HepG2 (cell line): Measurements from ENCODE around the gene HBS1L. TPM values are rescaled to one million over a fixed set of nuclear protein-coding genes. Genes with fewer than 3 reads are reported as not detected.

Experiments
- ATAC-seq: fragments of 200-7000 bp; cut with Tn5 transposase; 3 replicates; pipeline ENCODE4 v1.9.1; 2020; ENCODE audit warnings: mild to moderate bottlenecking, moderate library complexity
- BruUV-seq: library from RNA; stranded (reverse); fragments of 400-500 nt; replicated peaks from 2 replicates; lab custom pipeline; 2021; lab: Mats Ljungman, UMichigan
- CTCF ChIA-PET: fragments of 300-600 bp; formaldehyde crosslinking; extraction: SDS; loops from one replicate; lab custom pipeline; 2021; ENCODE audit warnings: low total read pairs, inconsistent platforms, low intra/inter-chr PET ratio; lab: Yijun Ruan, JAX
- POLR2A ChIA-PET: fragments of 350-600 bp; sonication (Branson Sonifier 250); formaldehyde crosslinking; loops from one replicate; lab custom pipeline; 2020; ENCODE audit warnings: antibody characterized with exemption, inconsistent platforms; lab: Yijun Ruan, JAX
- DNase-seq: peaks from one replicate; pipeline ENCODE4 v3.0.0-alpha.2; 2015; ENCODE audit warnings: low spot score
- FAIRE-seq: peaks from 3 replicates; lab custom pipeline; 2011; peaks lifted over from hg19 to GRCh38; lab: Jason Lieb, UNC
- H2AFZ ChIP-seq: one replicate; pipeline ENCODE4 v1.6.1; 2011; ENCODE audit warnings: low read length, inconsistent platforms
- H3K27ac ChIP-seq: fragments of 300-600 bp; 3 replicates; pipeline ENCODE4 v1.8.0; 2011; ENCODE audit warnings: mixed run types, mild to moderate bottlenecking, mixed read lengths, low read length, inconsistent platforms; ENCODE audit not compliant: insufficient read depth; ENCODE audit errors: extremely low read length
- H3K27me3 ChIP-seq, 2 experiments: fragments of 200-600 bp in 1 of 2; 2 replicates in 1 of 2; 3 replicates in 1 of 2; pipeline versions ENCODE4 v1.6.0 to v1.8.0; 2011; ENCODE audit warnings: low read length in 2 of 2, mild to moderate bottlenecking in 2 of 2, moderate library complexity in 2 of 2, inconsistent platforms in 1 of 2; ENCODE audit not compliant: insufficient read depth in 2 of 2, control insufficient read depth in 1 of 2
- H3K36me3 ChIP-seq, 2 experiments: fragments of 200-600 bp in 1 of 2; replicated peaks in 1 of 2; 2 replicates in 1 of 2; 3 replicates in 1 of 2; pipeline versions ENCODE4 v1.5.1 to v1.8.0; 2011; ENCODE audit warnings: low read length in 2 of 2, inconsistent platforms in 1 of 2; ENCODE audit not compliant: insufficient read depth in 2 of 2, control insufficient read depth in 1 of 2
- H3K4me1 ChIP-seq: 2 replicates; pipeline ENCODE4 v1.5.1; 2012; ENCODE audit warnings: low read length, inconsistent platforms; ENCODE audit not compliant: insufficient read depth
- H3K4me2 ChIP-seq: 2 replicates; pipeline ENCODE4 v1.6.0; 2011; ENCODE audit warnings: low read depth, low read length, inconsistent platforms
- H3K4me3 ChIP-seq, 3 experiments: fragments of 200-600 bp in 1 of 3; sonication (generic), shearing (Covaris generic) in 1 of 3; replicated peaks in 1 of 3; 2 replicates each; pipeline ENCODE4 v1.5.1; 2011 to 2016; ENCODE audit warnings: low read length in 3 of 3, inconsistent platforms in 2 of 3, low read depth in 2 of 3, mild to moderate bottlenecking in 2 of 3, control low read depth in 1 of 3, mixed read lengths in 1 of 3; ENCODE audit not compliant: insufficient read depth in 1 of 3
- H3K79me2 ChIP-seq: one replicate; pipeline ENCODE4 v1.6.1; 2011; ENCODE audit warnings: low read length, inconsistent platforms; ENCODE audit not compliant: insufficient read depth
- H3K9ac ChIP-seq: 2 replicates; pipeline ENCODE4 v1.6.0; 2011; ENCODE audit warnings: mild to moderate bottlenecking, low read depth, low read length, inconsistent platforms; ENCODE audit not compliant: insufficient read depth
- H3K9me3 ChIP-seq: 2 replicates; pipeline ENCODE4 v1.5.1; 2012; ENCODE audit warnings: mild to moderate bottlenecking, low read length
- H4K20me1 ChIP-seq: 2 replicates; pipeline ENCODE4 v1.6.0; 2011; ENCODE audit warnings: inconsistent platforms, mild to moderate bottlenecking, low read length, moderate library complexity; ENCODE audit not compliant: insufficient read depth
- ARID3A ChIP-seq: IDR thresholded peaks from 2 replicates; pipeline ENCODE4 v1.6.1; 2012; ENCODE audit warnings: low read depth, low read length, improper control_type of control experiment
- ATF4 ChIP-seq, 2 experiments: fragments of 450-650 bp in 1 of 2; sonication (generic) in 1 of 2; formaldehyde crosslinking; IDR thresholded peaks; 2 replicates each; pipeline versions ENCODE4 v1.5.0 to v1.8.0; 2020 to 2022; ENCODE audit warnings: mild to moderate bottlenecking in 1 of 2, missing genetic modification reagents in 1 of 2
- BRF2 ChIP-seq: sonication (generic); formaldehyde crosslinking; IDR thresholded peaks from 2 replicates; pipeline ENCODE4 v1.8.1; 2022; ENCODE audit warnings: mild to moderate bottlenecking, missing genetic modification reagents
- CEBPB ChIP-seq: IDR thresholded peaks from 2 replicates; pipeline ENCODE4 v1.6.1; 2011; ENCODE audit warnings: low read depth, low read length, improper control_type of control experiment, borderline replicate concordance
- FOXA3 ChIP-seq: IDR thresholded peaks from 2 replicates; pipeline ENCODE4 v1.6.1; 2016; ENCODE audit warnings: missing genetic modification reagents, missing compliant biosample characterization
- HCFC1 ChIP-seq: fragments of 150-350 bp; IDR thresholded peaks from 2 replicates; pipeline ENCODE4 v1.6.1; 2014; ENCODE audit warnings: low read depth, low read length
- HNRNPH1 ChIP-seq: fragments of 200-400 bp; formaldehyde crosslinking; optimal IDR thresholded peaks from 2 replicates; pipeline ENCODE3; 2017; ENCODE audit warnings: mild to moderate bottlenecking, low read depth, low read length
- NFYB ChIP-seq: sonication (generic); formaldehyde crosslinking; IDR thresholded peaks from 2 replicates; pipeline ENCODE4 v1.4.0; 2020; ENCODE audit warnings: missing genetic modification reagents
- TAF1 ChIP-seq: sonication (generic); formaldehyde crosslinking; IDR thresholded peaks from 2 replicates; pipeline ENCODE4 v1.4.0; 2020; ENCODE audit warnings: missing genetic modification reagents
- ZMYM2 ChIP-seq: sonication (generic); formaldehyde crosslinking; IDR thresholded peaks from 2 replicates; pipeline ENCODE4 v1.8.0; 2022; ENCODE audit warnings: mild to moderate bottlenecking, missing genetic modification reagents
- ZNF235 ChIP-seq: sonication (generic); formaldehyde crosslinking; IDR thresholded peaks from 2 replicates; pipeline ENCODE4 v1.8.1; 2023; ENCODE audit warnings: mild to moderate bottlenecking, missing genetic modification reagents, borderline replicate concordance
- ZNF274 ChIP-seq: sonication (generic); formaldehyde crosslinking; IDR thresholded peaks from 2 replicates; pipeline ENCODE4 v1.5.1; 2020; ENCODE audit warnings: mild to moderate bottlenecking, missing genetic modification reagents
- ZNF7 ChIP-seq: IDR thresholded peaks from 2 replicates; pipeline ENCODE4 v1.6.1; 2016; ENCODE audit warnings: missing biosample characterization, missing genetic modification reagents
- ZSCAN31 ChIP-seq: sonication (generic); formaldehyde crosslinking; IDR thresholded peaks from 2 replicates; pipeline ENCODE4 v1.5.0; 2020; ENCODE audit warnings: low read depth, mild to moderate bottlenecking, missing genetic modification reagents
- ZSCAN9 ChIP-seq: IDR thresholded peaks from 2 replicates; pipeline ENCODE4 v1.6.1; 2016; ENCODE audit warnings: borderline replicate concordance
- WGBS: methylation state at CpG from one replicate; pipeline ENCODE4 v1.1.6; 2017; ENCODE audit warnings: low lambda C conversion rate; 5-methylcytosine and 5-hydroxymethylcytosine counted together
- in situ Hi-C: cut with HindIII; loops from 2 replicates; pipeline ENCODE4 v1.10.0; 2017; ENCODE audit warnings: low pct_unique_long_range_greater_than_20kb; ENCODE audit not compliant: extremely low pct_ligation_motif_present
- intact Hi-C: fragments of 100-400 bp; cut with micrococcal nuclease; formaldehyde crosslinking; loops from one replicate; pipeline ENCODE4 v1.10.0; 2022; ENCODE audit not compliant: unreplicated experiment
- polyA plus RNA-seq, 8 experiments: library from polyadenylated mRNA; depleted of rRNA in 3 of 8; stranded (reverse) in 7 of 8; unstranded in 1 of 8; fragments of >200 nt; fragmentation: Illumina TruSeq in 4 of 8; extraction: Trizol in 4 of 8; gene quantifications; 2 replicates each; pipeline versions ENCODE4 v1.2.1 to v1.2.3, GENCODE V29; 2011 to 2016; ENCODE audit warnings: low read depth in 4 of 8, missing spikeins in 1 of 8, mixed read lengths in 1 of 8; ENCODE audit not compliant: insufficient read depth in 1 of 8
- total RNA-seq, 5 experiments: library from RNA; depleted of rRNA; stranded (reverse); fragments of >200 nt; fragmentation: Illumina TruSeq; extraction: Trizol; gene quantifications; 2 replicates each; pipeline ENCODE4 v1.2.3, GENCODE V29; 2016; ENCODE audit warnings: low read depth in 1 of 5

The HBS1L gene
- total and polyA plus RNA-seq, 2 of the 13 experiments (the other 11 are each of a cell fraction or from before 2014, with no cell fraction given): 44.1 to 138 TPM

GRCh38 chr6:134997133-134997995 is 57.3 kb downstream of the HBS1L start:
- ChIA-PET CTCF (no interaction called here), POLR2A (no interaction called here)
- TF ChIP-seq HNRNPH1 (no peak), ZNF274 (CRISPR knock-in tag) (no peak), FOXA3 (CRISPR knock-in tag) (no peak), ZMYM2 (CRISPR knock-in tag) (no peak)
- no peak overlapping the region for H3K9ac ChIP-seq
- WGBS: 98% methylated on average over 9 of the region's 9 CpGs
- no peaks in the 10 kb centered on the region for H3K79me2 ChIP-seq
- in situ Hi-C loops: no loop called here
- H3K4me3 ChIP-seq: no peak overlapping the region
- no peak for ATAC-seq
- no peak overlapping the region for H3K4me2 ChIP-seq
- no peak for FAIRE-seq
- no peak overlapping the region for H3K27ac ChIP-seq
- no peak overlapping the region for H2AFZ ChIP-seq
- H3K4me1 ChIP-seq: no peaks in the 10 kb centered on the region
- H3K36me3 ChIP-seq: peaks cover 6 to 22% of the 10 kb centered on the region in 2 experiments
- H3K9me3 ChIP-seq: no peaks in the 10 kb centered on the region
- no TSS peak for BruUV-seq
- DNase-seq: no peak
- H3K27me3 ChIP-seq: no peaks in the 10 kb centered on the region
- H4K20me1 ChIP-seq: no peaks in the 10 kb centered on the region
- intact Hi-C loops: no loop called here

- Histone ChIP-seq H3K9ac (no peak overlapping the region), H3K27me3 (no peaks in the 10 kb centered on the region), H3K27ac (no peak overlapping the region), H3K4me2 (no peak overlapping the region), H3K4me3 (no peak overlapping the region), H3K4me1 (no peaks in the 10 kb centered on the region), H3K36me3 (peaks cover 6 to 32% of the 10 kb centered on the region in 2 experiments), H3K9me3 (no peaks in the 10 kb centered on the region), H2AFZ (no peak overlapping the region), H4K20me1 (no peaks in the 10 kb centered on the region), H3K79me2 (no peaks in the 10 kb centered on the region)
- BruUV-seq: TSS peak; percentile 22
- WGBS: 95% methylated on average over 1 of the region's 1 CpG
- in situ Hi-C loops: no loop called here
- no peak for DNase-seq
- POLR2A ChIA-PET: no interaction called here
- CTCF ChIA-PET: no interaction called here
- FAIRE-seq: peak; percentile 15
- intact Hi-C loops: no loop called here
- no peak for ATAC-seq
- no peak for TF ChIP-seq ZSCAN31 (CRISPR knock-in tag)
- peak in 1 of 2 experiments; percentile 21; a peak in 1 of 4 replicates for TF ChIP-seq ATF4 (CRISPR knock-in tag; IDR thresholded peaks at IDR 0.05)
- TF ChIP-seq ZSCAN9: no peak
- no peak for TF ChIP-seq HCFC1
- TF ChIP-seq NFYB (CRISPR knock-in tag): no peak
- no peak for TF ChIP-seq ZNF7 (CRISPR knock-in tag)
- TF ChIP-seq TAF1 (CRISPR knock-in tag): no peak
- no peak for TF ChIP-seq ARID3A
- TF ChIP-seq BRF2 (CRISPR knock-in tag): no peak
- no peak for TF ChIP-seq ZNF235 (CRISPR knock-in tag)
- TF ChIP-seq CEBPB: peak; percentile 75; the same call in 1 of the 2 replicates
Measured at GRCh38 chr6:134995536-134995935, 59.1 kb downstream of the HBS1L start.
